GM23248 (cell line): ENCODE data around the gene CARD11.

ENCODE experiments used
- EZH2 ChIP-seq: fragments of 200-600 bp; sonication (generic); IDR thresholded peaks from 2 replicates; pipeline ENCODE4 v1.6.1; 2018; ENCODE audit warnings: antibody characterized with exemption, mild to moderate bottlenecking; ENCODE audit not compliant: insufficient read depth, poor library complexity, severe bottlenecking
- EZH2phosphoT487 ChIP-seq: fragments of 200-600 bp; sonication (generic); IDR thresholded peaks from 2 replicates; pipeline ENCODE4 v1.6.1; 2018; ENCODE audit warnings: antibody characterized with exemption, moderate library complexity, mild to moderate bottlenecking, low read depth; ENCODE audit not compliant: insufficient read depth

DNA sequence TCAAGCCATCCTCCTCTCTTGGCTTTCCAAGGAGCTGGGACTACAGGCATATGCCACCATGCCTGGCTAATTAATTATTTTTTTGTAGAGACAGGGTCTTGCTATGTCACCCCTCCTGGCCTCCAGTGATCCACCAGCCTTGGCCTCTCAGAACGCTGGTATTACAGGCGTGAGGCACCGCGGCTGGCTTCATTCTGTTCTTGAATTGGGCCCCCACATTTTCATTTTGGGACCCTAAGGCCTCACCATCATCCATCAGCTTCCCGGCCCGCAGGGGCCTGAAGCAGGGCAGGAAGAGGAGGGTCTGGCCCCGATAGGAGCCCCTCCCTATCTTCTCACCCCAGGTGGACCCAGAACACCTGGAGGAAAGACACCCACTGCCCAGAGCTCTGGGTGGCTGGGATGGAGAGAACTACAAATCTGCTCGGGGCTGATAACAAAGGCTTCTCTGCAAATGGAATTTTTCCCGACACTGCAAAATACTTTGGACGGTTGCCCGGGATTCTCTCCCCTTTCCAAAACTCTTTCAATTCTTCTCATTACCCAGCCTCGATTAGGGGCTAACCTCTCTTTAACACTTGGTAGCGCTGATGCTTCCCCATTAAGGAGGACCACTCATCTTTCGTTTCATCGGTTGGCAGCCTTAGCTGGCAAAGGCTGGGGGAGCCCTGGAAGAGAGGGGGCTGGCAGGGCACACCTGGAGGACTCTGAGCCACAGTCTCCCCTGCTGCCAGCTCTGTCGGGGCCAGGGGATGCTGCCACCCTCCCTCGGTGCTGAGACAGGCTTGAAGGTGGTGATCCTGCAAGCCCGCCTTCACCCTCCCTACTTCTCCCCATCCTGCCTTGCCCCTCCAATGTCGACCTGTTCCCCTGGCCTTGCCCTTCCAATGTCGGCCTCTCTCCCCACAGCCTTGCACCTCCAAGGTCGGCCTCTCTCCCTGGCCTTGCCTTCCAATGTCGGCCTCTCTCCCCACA lies 118.5 kb downstream of the CARD11 start:
- no peak for TF ChIP-seq EZH2
- TF ChIP-seq EZH2phosphoT487, result no peak
